GM12878 (cell line): ENCODE measurements around the gene SPATA25. TPM values are rescaled to one million over a fixed set of nuclear protein-coding genes. Genes with fewer than 3 reads are reported as not detected.

Source experiments
- ATAC-seq: fragments of 200-7000 bp; cut with Tn5 transposase; 3 replicates; pipeline ENCODE4 v1.9.1; 2020; ENCODE audit warnings: mild to moderate bottlenecking, moderate library complexity
- BruUV-seq: library from RNA; stranded (reverse); fragments of 400-500 nt; replicated peaks from 2 replicates; lab custom pipeline; 2021; lab: Mats Ljungman, UMichigan
- CTCF ChIA-PET: fragments of 300-600 bp; sonication (Branson Sonifier 250); formaldehyde crosslinking; extraction: SDS; loops from one replicate; lab custom pipeline; 2021; ENCODE audit warnings: inconsistent platforms; lab: Yijun Ruan, JAX
- POLR2A ChIA-PET: fragments of 350-600 bp; formaldehyde crosslinking; extraction: SDS; loops from one replicate; lab custom pipeline; 2021; ENCODE audit warnings: inconsistent platforms; lab: Charles Lee
- RAD21 ChIA-PET: fragments of 300-600 bp; sonication (Branson Sonifier 250); formaldehyde crosslinking; loops from one replicate; lab custom pipeline; 2023; ENCODE audit warnings: antibody characterized with exemption; ENCODE audit not compliant: unreplicated experiment; lab: Charles Lee
- SMC1A ChIA-PET: fragments of 300-600 bp; sonication (Branson Sonifier 250); formaldehyde crosslinking; loops from one replicate; lab custom pipeline; 2023; ENCODE audit not compliant: unreplicated experiment, uncharacterized antibody; lab: Charles Lee
- DNase-seq: peaks from one replicate; pipeline ENCODE4 v3.0.0-alpha.2; 2011; ENCODE audit warnings: low read depth, low spot score
- FAIRE-seq: peaks from 3 replicates; lab custom pipeline; 2011; peaks lifted over from hg19 to GRCh38; lab: Jason Lieb, UNC
- H2AFZ ChIP-seq: 2 replicates; pipeline ENCODE4 v1.6.0; 2011; ENCODE audit warnings: low read depth, low read length, control low read depth; ENCODE audit not compliant: control insufficient read depth
- H3K27ac ChIP-seq: 2 replicates; pipeline ENCODE4 v1.5.1; 2011; ENCODE audit warnings: control low read depth; ENCODE audit not compliant: control insufficient read depth, insufficient read depth
- H3K27me3 ChIP-seq, 2 experiments: replicated peaks in 1 of 2; 2 replicates each; pipeline versions ENCODE4 v1.6.0 to v1.6.1; 2011; ENCODE audit warnings: low read length in 1 of 2; ENCODE audit not compliant: control insufficient read depth in 2 of 2, insufficient read depth in 2 of 2
- H3K36me3 ChIP-seq, 2 experiments: 2 replicates each; pipeline ENCODE4 v1.5.1; 2011; ENCODE audit warnings: low read length in 1 of 2; ENCODE audit not compliant: control insufficient read depth in 2 of 2, insufficient read depth in 2 of 2
- H3K4me1 ChIP-seq: 2 replicates; pipeline ENCODE4 v1.6.1; 2011; ENCODE audit warnings: mild to moderate bottlenecking, low read length, moderate library complexity, mixed read lengths; ENCODE audit not compliant: control insufficient read depth, insufficient read depth
- H3K4me2 ChIP-seq: 2 replicates; pipeline ENCODE4 v1.6.0; 2011; ENCODE audit warnings: control low read depth; ENCODE audit not compliant: control insufficient read depth, insufficient read depth
- H3K4me3 ChIP-seq: fragments of 200-600 bp; sonication (generic); 2 replicates; pipeline ENCODE4 v1.5.1; 2016
- H3K79me2 ChIP-seq: 2 replicates; pipeline ENCODE4 v1.6.0; 2011; ENCODE audit warnings: low read length; ENCODE audit not compliant: control insufficient read depth, insufficient read depth
- H3K9ac ChIP-seq: 2 replicates; pipeline ENCODE4 v1.8.0; 2011; ENCODE audit warnings: low read length, control low read depth, mixed read lengths; ENCODE audit not compliant: control insufficient read depth, insufficient read depth
- H3K9me3 ChIP-seq: replicated peaks from 3 replicates; pipeline ENCODE4 v1.5.1; 2011; ENCODE audit warnings: mild to moderate bottlenecking, low read length; ENCODE audit not compliant: control insufficient read depth, insufficient read depth
- H4K20me1 ChIP-seq: 2 replicates; pipeline ENCODE4 v1.6.0; 2011; ENCODE audit not compliant: control insufficient read depth, insufficient read depth
- E2F4 ChIP-seq: IDR thresholded peaks from 2 replicates; pipeline ENCODE4 v1.6.1; 2012; ENCODE audit warnings: low read depth, low read length, improper control_type of control experiment
- NFYA ChIP-seq: IDR thresholded peaks from 2 replicates; pipeline ENCODE4 v1.6.1; 2011; ENCODE audit warnings: low read depth, mild to moderate bottlenecking, low read length, improper control_type of control experiment, borderline replicate concordance
- PKNOX1 ChIP-seq: fragments of 450-650 bp; IDR thresholded peaks from 2 replicates; pipeline ENCODE4 v1.6.1; 2016; ENCODE audit warnings: mild to moderate bottlenecking
- RAD51 ChIP-seq: fragments of 450-650 bp; IDR thresholded peaks from 2 replicates; pipeline ENCODE4 v1.6.1; 2016; ENCODE audit warnings: moderate library complexity, mild to moderate bottlenecking, inconsistent platforms
- SMAD5 ChIP-seq: IDR thresholded peaks from 2 replicates; pipeline ENCODE4 v1.6.1; 2016; ENCODE audit warnings: antibody characterized with exemption, low read depth
- SMARCA5 ChIP-seq: fragments of 450-650 bp; IDR thresholded peaks from 2 replicates; pipeline ENCODE4 v1.6.1; 2017; ENCODE audit warnings: mild to moderate bottlenecking
- SMC3 ChIP-seq: IDR thresholded peaks from 2 replicates; pipeline ENCODE4 v1.6.1; 2011; ENCODE audit warnings: low read length, improper control_type of control experiment, borderline replicate concordance
- TBL1XR1 ChIP-seq: IDR thresholded peaks from 2 replicates; pipeline ENCODE4 v1.6.1; 2012; ENCODE audit warnings: low read depth, low read length, improper control_type of control experiment
- WGBS: methylation state at CpG from one replicate; pipeline ENCODE4 v1.1.6; 2016; ENCODE audit warnings: low lambda C conversion rate; ENCODE audit not compliant: insufficient replicate concordance, insufficient coverage; ENCODE audit errors: missing lambda C conversion rate; 5-methylcytosine and 5-hydroxymethylcytosine counted together
- in situ Hi-C: fragments of 300-500 bp; cut with MboI; formaldehyde crosslinking; loops from 9 replicates; pipeline ENCODE4 v1.14.3; 2018; ENCODE audit warnings: mixed read lengths
- intact Hi-C: fragments of 100-400 bp; cut with micrococcal nuclease; formaldehyde crosslinking; loops from one replicate; pipeline ENCODE4 v1.14.2; 2022; ENCODE audit not compliant: unreplicated experiment
- polyA plus RNA-seq, 11 experiments: library from polyadenylated mRNA; depleted of rRNA in 4 of 11; unstranded in 6 of 11; stranded (reverse) in 5 of 11; fragments of >200 nt; fragmentation: Nextera tagmentation in 4 of 11; fragmentation: Illumina TruSeq in 1 of 11; extraction: Ambion mirVana in 4 of 11; extraction: Trizol in 1 of 11; gene quantifications; 1 replicate in 1 of 11; 2 replicates in 10 of 11; pipeline versions ENCODE4 v1.2.1 to v1.2.3, GENCODE V29; 2011 to 2016; ENCODE audit warnings: inconsistent platforms in 2 of 11, missing spikeins in 2 of 11, low read depth in 1 of 11
- total RNA-seq, 4 experiments: library from RNA; depleted of rRNA in 3 of 4; stranded (reverse); fragments of >200 nt in 3 of 4; fragmentation: Illumina TruSeq in 1 of 4; extraction: Trizol in 1 of 4; gene quantifications; 2 replicates each; pipeline versions ENCODE4 v1.2.1 to v1.2.3, GENCODE V29; 2013 to 2021
- TF ChIP-seq, protein P1 (sequence below): fragments of 150-350 bp; IDR thresholded peaks from 2 replicates; pipeline ENCODE4 v1.6.1; 2014; ENCODE audit warnings: mild to moderate bottlenecking, low read depth, low read length

The SPATA25 gene
- total and polyA plus RNA-seq, 10 of the 15 experiments (the other 5 are each of a cell fraction or from before 2014, with no cell fraction given) = 0.28 to 2.9 (median 1.3) TPM; not detected in 3

DNA sequence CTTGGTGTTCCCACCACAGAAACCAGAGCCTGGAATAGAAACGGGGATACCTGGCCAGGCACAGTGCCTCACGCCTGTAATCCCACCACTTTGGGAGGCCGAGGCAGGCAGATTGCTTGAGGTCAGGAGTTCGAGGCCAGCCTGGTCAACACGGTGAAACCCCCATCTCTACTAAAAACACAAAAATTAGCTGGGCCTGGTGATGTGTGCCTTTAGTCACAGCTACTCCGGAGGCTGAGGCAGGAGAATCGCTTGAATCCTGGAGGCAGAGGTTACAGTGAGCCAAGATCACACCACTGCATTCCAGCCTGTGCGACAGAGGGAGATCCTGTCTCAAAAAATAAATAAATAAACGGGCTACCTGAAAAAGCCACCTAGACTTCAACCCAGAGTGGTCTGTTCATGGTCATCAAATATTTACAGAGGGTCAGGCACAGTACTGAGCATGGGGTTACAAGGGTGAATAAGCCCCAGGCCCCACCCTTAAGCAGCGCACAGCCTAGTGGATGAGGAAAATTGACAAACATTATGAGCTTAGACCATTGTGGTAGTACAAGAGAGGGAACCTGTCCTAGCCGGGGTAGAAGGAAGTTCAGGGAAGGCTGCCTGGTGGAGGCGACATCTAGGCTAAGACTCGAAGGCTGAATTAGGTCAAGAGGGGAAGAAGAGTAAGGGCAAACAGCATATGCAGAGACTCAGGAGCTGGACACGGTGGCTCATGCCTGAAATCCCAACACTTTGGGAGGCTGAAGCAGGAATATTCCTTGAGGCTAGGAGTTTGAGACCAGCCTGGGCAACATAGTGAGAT is 39.9 kb upstream of the SPATA25 start (continued):
- TF ChIP-seq PKNOX1 (no peak), SMAD5 (no peak), E2F4 (no peak)

DNA sequence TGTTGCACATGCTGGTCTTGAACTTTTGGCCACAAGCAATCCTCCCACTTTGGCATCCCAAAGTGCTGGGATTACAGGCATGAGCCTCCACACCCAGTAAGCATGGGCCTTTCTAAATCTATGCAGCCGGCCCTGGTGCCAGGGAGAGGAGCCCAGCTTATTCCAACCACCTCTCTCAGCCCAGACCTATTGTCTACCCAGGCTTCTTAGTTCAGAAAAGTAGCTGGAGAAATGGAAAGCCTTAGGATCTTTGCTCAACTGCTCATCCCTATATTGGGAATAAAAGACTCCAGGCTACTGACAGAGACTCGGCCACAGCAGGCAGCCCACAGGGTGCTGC is 39.3 kb upstream of the SPATA25 start:
- Histone ChIP-seq H3K27ac (no peak overlapping the region), H3K4me2 (no peak overlapping the region), H3K9me3 (no peaks in the 10 kb centered on the region), H3K9ac (no peak overlapping the region), H3K79me2 (no peaks in the 10 kb centered on the region), H2AFZ (no peak overlapping the region), H3K4me3 (no peak overlapping the region), H4K20me1 (no peaks in the 10 kb centered on the region), H3K36me3 (no peaks in the 10 kb centered on the region), H3K4me1 (no peaks in the 10 kb centered on the region), H3K27me3 (no peaks in the 10 kb centered on the region)
- BruUV-seq = no TSS peak
- ChIA-PET SMC1A (no interaction called here), RAD21 (no interaction called here), POLR2A (interaction anchor here (0.6 kb wide), 1 partner anchor 9 kb away, joined by 4 read pairs; no protein-coding TSS in a partner anchor), CTCF (interaction anchor here (1.9 kb wide), 1 partner anchor 127 kb away, joined by 6 read pairs; no protein-coding TSS in a partner anchor)
- FAIRE-seq = no peak
- 47% methylated on average over 2 of the region's 2 CpGs for WGBS
- intact Hi-C loops = no loop called here
- TF ChIP-seq SMARCA5 (no peak), TBL1XR1 (no peak), SMC3 (no peak), RAD51 (no peak), NFYA (no peak)
- TF ChIP-seq, protein P1, sequence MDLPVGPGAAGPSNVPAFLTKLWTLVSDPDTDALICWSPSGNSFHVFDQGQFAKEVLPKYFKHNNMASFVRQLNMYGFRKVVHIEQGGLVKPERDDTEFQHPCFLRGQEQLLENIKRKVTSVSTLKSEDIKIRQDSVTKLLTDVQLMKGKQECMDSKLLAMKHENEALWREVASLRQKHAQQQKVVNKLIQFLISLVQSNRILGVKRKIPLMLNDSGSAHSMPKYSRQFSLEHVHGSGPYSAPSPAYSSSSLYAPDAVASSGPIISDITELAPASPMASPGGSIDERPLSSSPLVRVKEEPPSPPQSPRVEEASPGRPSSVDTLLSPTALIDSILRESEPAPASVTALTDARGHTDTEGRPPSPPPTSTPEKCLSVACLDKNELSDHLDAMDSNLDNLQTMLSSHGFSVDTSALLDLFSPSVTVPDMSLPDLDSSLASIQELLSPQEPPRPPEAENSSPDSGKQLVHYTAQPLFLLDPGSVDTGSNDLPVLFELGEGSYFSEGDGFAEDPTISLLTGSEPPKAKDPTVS = no peak
- in situ Hi-C loops = no loop called here
- DNase-seq = no peak
- no peak for ATAC-seq
